SU-DHL-6 (cell line): ENCODE measurements around the gene DRAP1.
A peak's percentile ranks its signal among the peaks of the same experiment; 100 is the strongest.

Experiments used
- H2AFZ ChIP-seq: fragments of 200-600 bp; sonication (generic); 2 replicates; pipeline ENCODE4 v1.6.1; 2014; ENCODE audit warnings: low read depth, mild to moderate bottlenecking, moderate library complexity, mixed read lengths, antibody characterized with exemption, low read length; ENCODE audit not compliant: severe bottlenecking
- H3F3A ChIP-seq: fragments of 200-600 bp; shearing (Covaris generic); 2 replicates; pipeline ENCODE4 v1.6.0; 2016; ENCODE audit warnings: antibody characterized with exemption, mild to moderate bottlenecking; ENCODE audit not compliant: insufficient read depth
- H3K27ac ChIP-seq: fragments of 200-600 bp; sonication (generic); 2 replicates; pipeline ENCODE4 v1.5.1; 2016; ENCODE audit warnings: low read depth, mild to moderate bottlenecking, low read length, moderate library complexity, mixed read lengths
- H3K27me3 ChIP-seq: fragments of 200-600 bp; sonication (generic), shearing (Covaris generic); 2 replicates; pipeline ENCODE4 v1.6.0; 2014; ENCODE audit warnings: mild to moderate bottlenecking, low read length
- H3K36me3 ChIP-seq: fragments of 200-600 bp; sonication (generic); 2 replicates; pipeline ENCODE4 v1.6.1; 2014; ENCODE audit warnings: mild to moderate bottlenecking, low read length, mixed read lengths
- H3K4me2 ChIP-seq: fragments of 300-600, 200-600 bp; shearing (Covaris generic), sonication (generic); 2 replicates; pipeline ENCODE4 v1.6.0; 2014; ENCODE audit warnings: low read length, low read depth, mild to moderate bottlenecking; ENCODE audit not compliant: poor library complexity, severe bottlenecking
- H3K4me3 ChIP-seq: fragments of 200-600 bp; sonication (generic); 2 replicates; pipeline ENCODE4 v1.5.1; 2014; ENCODE audit warnings: antibody characterized with exemption, low read length, mild to moderate bottlenecking, mixed read lengths; ENCODE audit not compliant: insufficient read depth, poor library complexity, severe bottlenecking
- H3K79me2 ChIP-seq: fragments of 200-600 bp; sonication (generic); 2 replicates; pipeline ENCODE4 v1.6.1; 2014; ENCODE audit warnings: mild to moderate bottlenecking, low read length, moderate library complexity; ENCODE audit not compliant: insufficient read depth
- H3K9ac ChIP-seq: fragments of 200-600 bp; sonication (generic); 2 replicates; pipeline ENCODE4 v1.7.0; 2014; ENCODE audit warnings: mild to moderate bottlenecking, low read length
- H3K9me2 ChIP-seq: fragments of 200-600 bp; sonication (generic); replicated peaks from 2 replicates; pipeline ENCODE4 v1.6.1; 2014; ENCODE audit warnings: low read length; ENCODE audit not compliant: insufficient read depth
- H3K9me3 ChIP-seq: fragments of 200-600 bp; sonication (generic); 2 replicates; pipeline ENCODE4 v1.6.1; 2014; ENCODE audit warnings: low read length, mixed read lengths; ENCODE audit not compliant: insufficient read depth
- H4K20me1 ChIP-seq: fragments of 200-600 bp; sonication (generic); 2 replicates; pipeline ENCODE4 v1.6.1; 2014; ENCODE audit warnings: low read depth, mild to moderate bottlenecking, antibody characterized with exemption, low read length, moderate library complexity, mixed read lengths
- EZH2phosphoT487 ChIP-seq: fragments of 200-600 bp; sonication (generic), shearing (Covaris generic); conservative IDR thresholded peaks from 2 replicates; pipeline ENCODE4 v1.6.1; 2018; ENCODE audit warnings: mild to moderate bottlenecking, antibody characterized with exemption, low read length, moderate library complexity, mixed read lengths
- TF ChIP-seq, protein P1 (sequence below): fragments of 200-600 bp; sonication (generic); IDR thresholded peaks from one replicate; pipeline ENCODE4 v1.5.1; 2017; ENCODE audit warnings: antibody characterized with exemption, mild to moderate bottlenecking, low read length, moderate library complexity; ENCODE audit not compliant: insufficient read depth, poor library complexity, severe bottlenecking

Gene DRAP1

DNA sequence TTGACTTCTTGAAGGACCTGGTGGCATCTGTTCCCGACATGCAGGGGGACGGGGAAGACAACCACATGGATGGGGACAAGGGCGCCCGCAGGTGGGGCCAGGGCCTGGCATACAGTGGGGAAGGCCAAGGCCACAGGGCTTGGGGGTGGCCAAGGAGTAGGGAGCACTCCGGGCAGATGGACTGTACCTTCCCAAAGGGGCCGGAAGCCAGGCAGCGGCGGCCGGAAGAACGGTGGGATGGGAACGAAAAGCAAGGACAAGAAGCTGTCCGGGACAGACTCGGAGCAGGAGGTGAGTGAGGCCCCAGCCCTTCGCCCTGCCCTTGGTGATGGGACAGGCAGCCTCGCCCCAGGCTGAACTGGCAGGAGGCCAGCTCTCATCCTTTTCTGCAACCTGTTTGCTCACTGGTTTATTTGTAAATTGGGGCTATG is 1.2 kb downstream of the DRAP1 start:
- no peaks in the 10 kb centered on the region for H3K9me3 ChIP-seq
- H3K27ac ChIP-seq: no peak overlapping the region
- peak overlapping the region; percentile 81 for H3K4me2 ChIP-seq
- H4K20me1 ChIP-seq: no peaks in the 10 kb centered on the region
- H3K9me2 ChIP-seq: no peaks in the 10 kb centered on the region
- peak overlapping the region; percentile 84 for H3K4me3 ChIP-seq
- TF ChIP-seq, protein P1, sequence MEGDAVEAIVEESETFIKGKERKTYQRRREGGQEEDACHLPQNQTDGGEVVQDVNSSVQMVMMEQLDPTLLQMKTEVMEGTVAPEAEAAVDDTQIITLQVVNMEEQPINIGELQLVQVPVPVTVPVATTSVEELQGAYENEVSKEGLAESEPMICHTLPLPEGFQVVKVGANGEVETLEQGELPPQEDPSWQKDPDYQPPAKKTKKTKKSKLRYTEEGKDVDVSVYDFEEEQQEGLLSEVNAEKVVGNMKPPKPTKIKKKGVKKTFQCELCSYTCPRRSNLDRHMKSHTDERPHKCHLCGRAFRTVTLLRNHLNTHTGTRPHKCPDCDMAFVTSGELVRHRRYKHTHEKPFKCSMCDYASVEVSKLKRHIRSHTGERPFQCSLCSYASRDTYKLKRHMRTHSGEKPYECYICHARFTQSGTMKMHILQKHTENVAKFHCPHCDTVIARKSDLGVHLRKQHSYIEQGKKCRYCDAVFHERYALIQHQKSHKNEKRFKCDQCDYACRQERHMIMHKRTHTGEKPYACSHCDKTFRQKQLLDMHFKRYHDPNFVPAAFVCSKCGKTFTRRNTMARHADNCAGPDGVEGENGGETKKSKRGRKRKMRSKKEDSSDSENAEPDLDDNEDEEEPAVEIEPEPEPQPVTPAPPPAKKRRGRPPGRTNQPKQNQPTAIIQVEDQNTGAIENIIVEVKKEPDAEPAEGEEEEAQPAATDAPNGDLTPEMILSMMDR: no peak
- TF ChIP-seq EZH2phosphoT487: no peak
- H2AFZ ChIP-seq: no peak overlapping the region
- peak overlapping the region; percentile 67 for H3K9ac ChIP-seq
- no peaks in the 10 kb centered on the region for H3K27me3 ChIP-seq
- no peaks in the 10 kb centered on the region for H3K79me2 ChIP-seq
- H3K36me3 ChIP-seq: no peaks in the 10 kb centered on the region
- H3F3A ChIP-seq: no peaks in the 10 kb centered on the region

DNA sequence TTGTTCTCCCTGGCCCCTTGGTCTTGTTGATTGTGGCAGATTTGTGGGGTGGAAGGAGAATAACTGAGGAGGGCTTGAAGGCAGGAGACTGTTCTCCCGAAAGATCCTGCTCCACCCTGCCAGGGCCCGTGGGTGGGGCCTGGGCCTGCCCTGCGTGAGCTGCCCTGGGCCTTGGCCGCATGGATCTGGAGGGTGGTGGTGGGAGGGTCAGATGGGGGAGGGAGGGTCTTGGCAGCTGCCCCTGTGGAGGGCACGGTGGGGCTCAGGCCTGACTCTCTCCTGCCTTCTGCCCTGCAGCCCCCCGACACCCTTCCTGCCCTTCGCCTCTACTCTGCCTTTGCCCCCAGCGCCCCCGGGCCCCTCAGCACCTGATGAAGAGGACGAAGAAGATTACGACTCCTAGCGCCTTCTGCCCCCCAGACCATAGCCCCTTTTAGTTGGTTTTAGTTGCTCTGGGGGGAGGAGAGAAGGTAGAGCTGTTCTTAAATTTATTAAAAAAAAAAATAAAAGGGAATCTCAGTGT is 1.9 kb downstream of the DRAP1 start:
- Histone ChIP-seq H3K9ac (no peak overlapping the region), H3K79me2 (no peaks in the 10 kb centered on the region), H3K4me2 (no peak overlapping the region), H3K36me3 (no peaks in the 10 kb centered on the region), H3K9me2 (no peaks in the 10 kb centered on the region), H3K4me3 (no peak overlapping the region), H2AFZ (no peak overlapping the region), H4K20me1 (no peaks in the 10 kb centered on the region), H3F3A (no peaks in the 10 kb centered on the region), H3K9me3 (no peaks in the 10 kb centered on the region), H3K27ac (no peak overlapping the region), H3K27me3 (no peaks in the 10 kb centered on the region)
- TF ChIP-seq EZH2phosphoT487: no peak
- TF ChIP-seq, protein P1: no peak

DNA sequence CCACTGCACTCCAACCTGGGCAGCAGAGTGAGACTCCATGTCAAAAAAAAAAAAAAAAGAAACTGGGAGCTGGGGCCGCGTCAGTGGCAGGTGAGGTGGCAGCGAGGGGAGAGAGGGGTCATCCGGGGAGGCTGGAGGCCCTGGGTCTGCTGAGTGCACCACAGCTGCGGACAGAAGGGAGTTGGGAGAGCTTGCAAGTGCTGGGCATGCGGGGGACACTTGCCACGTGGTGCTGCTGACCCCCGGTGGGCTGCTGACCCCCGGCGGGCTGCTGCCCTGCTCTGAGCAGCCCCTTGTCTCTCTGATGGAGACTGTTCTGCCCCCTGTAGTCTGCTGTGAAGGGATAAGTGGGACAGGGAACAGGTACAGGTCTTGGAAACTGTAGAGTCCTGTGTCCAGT is 2.6 kb downstream of the DRAP1 start:
- Histone ChIP-seq H3K9ac (no peak overlapping the region), H3K79me2 (no peaks in the 10 kb centered on the region), H3K36me3 (no peaks in the 10 kb centered on the region), H4K20me1 (no peaks in the 10 kb centered on the region), H3K4me3 (no peak overlapping the region), H2AFZ (no peak overlapping the region), H3K4me2 (no peak overlapping the region), H3K27me3 (no peaks in the 10 kb centered on the region), H3K9me2 (no peaks in the 10 kb centered on the region), H3F3A (no peaks in the 10 kb centered on the region), H3K27ac (no peak overlapping the region), H3K9me3 (no peaks in the 10 kb centered on the region)
- no peak for TF ChIP-seq EZH2phosphoT487
- TF ChIP-seq, protein P1: no peak

DNA sequence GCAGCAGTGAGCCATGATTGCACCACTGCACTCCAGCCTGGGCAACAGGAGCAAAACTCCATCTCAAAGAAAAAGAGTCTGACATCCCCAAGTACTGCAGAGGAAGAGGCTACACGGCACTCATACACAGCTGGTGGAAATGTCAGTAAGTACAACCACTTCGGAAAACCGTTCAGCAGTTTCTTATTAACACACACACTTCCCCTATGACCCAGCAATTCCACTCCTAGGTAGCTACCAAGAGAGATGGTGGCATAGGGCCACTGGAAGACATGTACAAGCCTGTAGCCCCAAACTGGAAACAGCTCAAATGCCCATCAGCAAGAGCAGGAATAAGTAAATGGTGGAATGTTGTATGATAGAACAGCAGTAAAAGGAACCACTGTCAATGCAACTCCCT is 3.3 kb downstream of the DRAP1 start:
- Histone ChIP-seq H3K36me3 (no peaks in the 10 kb centered on the region), H3K9ac (no peak overlapping the region), H3K27me3 (no peaks in the 10 kb centered on the region), H3K4me3 (no peak overlapping the region), H2AFZ (no peak overlapping the region), H3K9me2 (no peaks in the 10 kb centered on the region), H3K4me2 (no peak overlapping the region), H3K79me2 (no peaks in the 10 kb centered on the region), H3K9me3 (no peaks in the 10 kb centered on the region), H3K27ac (no peak overlapping the region), H3F3A (no peaks in the 10 kb centered on the region), H4K20me1 (no peaks in the 10 kb centered on the region)
- no peak for TF ChIP-seq EZH2phosphoT487
- TF ChIP-seq, protein P1: no peak
